DND-41 (cell line): Measurements from ENCODE around the gene KCMF1.

ENCODE experiments used
- ATAC-seq: fragments of 200-7000 bp; cut with Tn5 transposase; 3 replicates; pipeline ENCODE4 v1.9.1; 2021; ENCODE audit warnings: low read depth; ENCODE audit not compliant: insufficient read depth
- DNase-seq: peaks from one replicate; pipeline ENCODE4 v3.0.0-alpha.2; 2020
- H2AFZ ChIP-seq: 2 replicates; pipeline ENCODE4 v1.6.0; 2012; ENCODE audit warnings: low read depth, low read length
- H3K27ac ChIP-seq: 2 replicates; pipeline ENCODE4 v1.5.1; 2012; ENCODE audit warnings: low read length, inconsistent platforms
- H3K27me3 ChIP-seq: fragments of 200-600 bp; sonication (generic); 2 replicates; pipeline ENCODE4 v1.6.0; 2012; ENCODE audit warnings: low read length, mild to moderate bottlenecking, inconsistent platforms; ENCODE audit not compliant: insufficient read depth, poor library complexity
- H3K36me3 ChIP-seq: 2 replicates; pipeline ENCODE4 v1.5.1; 2012; ENCODE audit warnings: low read length, inconsistent platforms; ENCODE audit not compliant: insufficient read depth
- H3K4me1 ChIP-seq: 2 replicates; pipeline ENCODE4 v1.5.1; 2012; ENCODE audit warnings: mild to moderate bottlenecking, low read length; ENCODE audit not compliant: insufficient read depth
- H3K4me2 ChIP-seq: 2 replicates; pipeline ENCODE4 v1.6.0; 2012; ENCODE audit warnings: mild to moderate bottlenecking, moderate library complexity, low read length, inconsistent platforms; ENCODE audit not compliant: insufficient read depth
- H3K4me3 ChIP-seq, 2 experiments: fragments of 200-600 bp in 1 of 2; shearing (Covaris generic) in 1 of 2; 2 replicates each; pipeline ENCODE4 v1.5.1; 2012 to 2016; ENCODE audit warnings: inconsistent platforms in 2 of 2, low read length in 2 of 2, mild to moderate bottlenecking in 2 of 2, low read depth in 1 of 2, moderate library complexity in 1 of 2
- H3K79me2 ChIP-seq: 2 replicates; pipeline ENCODE4 v1.6.0; 2012; ENCODE audit warnings: low read length, inconsistent platforms; ENCODE audit not compliant: insufficient read depth
- H3K9ac ChIP-seq: 2 replicates; pipeline ENCODE4 v1.6.0; 2012; ENCODE audit warnings: low read depth, mild to moderate bottlenecking, inconsistent platforms, low read length, moderate library complexity
- H3K9me3 ChIP-seq: 2 replicates; pipeline ENCODE4 v1.5.1; 2012; ENCODE audit warnings: low read length, moderate library complexity, mild to moderate bottlenecking, inconsistent platforms; ENCODE audit not compliant: insufficient read depth, severe bottlenecking
- H4K20me1 ChIP-seq: 2 replicates; pipeline ENCODE4 v1.6.0; 2012; ENCODE audit warnings: low read length; ENCODE audit not compliant: insufficient read depth
- CTCF ChIP-seq: IDR thresholded peaks from 2 replicates; pipeline ENCODE4 v1.5.1; 2012; ENCODE audit warnings: borderline replicate concordance, low read length, moderate library complexity, mild to moderate bottlenecking; ENCODE audit not compliant: poor library complexity, severe bottlenecking; ENCODE audit errors: extremely low read depth
- EZH2 ChIP-seq: IDR thresholded peaks from 3 replicates; pipeline ENCODE4 v1.6.1; 2012; ENCODE audit warnings: borderline replicate concordance, low read depth, mild to moderate bottlenecking, moderate library complexity, low read length, inconsistent platforms; ENCODE audit not compliant: severe bottlenecking

Gene KCMF1

GRCh38 chr2:84925336-84925723 is 45.6 kb upstream of the KCMF1 start:
- H3K27ac ChIP-seq = no peak overlapping the region
- H3K4me1 ChIP-seq = peaks cover 15% of the 10 kb centered on the region
- H2AFZ ChIP-seq = peak overlapping the region; percentile 53; the same call in 1 of the 2 replicates
- H3K4me3 ChIP-seq = no peak overlapping the region
- no peaks in the 10 kb centered on the region for H3K27me3 ChIP-seq
- H3K9ac ChIP-seq = no peak overlapping the region
- H4K20me1 ChIP-seq = no peaks in the 10 kb centered on the region
- no peaks in the 10 kb centered on the region for H3K79me2 ChIP-seq
- peak overlapping the region; percentile 84; the same call in 1 of the 2 replicates for H3K4me2 ChIP-seq
- H3K9me3 ChIP-seq = no peaks in the 10 kb centered on the region
- TF ChIP-seq CTCF (no peak), EZH2 (no peak)
- H3K36me3 ChIP-seq = no peaks in the 10 kb centered on the region
- no peak for DNase-seq
- no peak for ATAC-seq

DNA sequence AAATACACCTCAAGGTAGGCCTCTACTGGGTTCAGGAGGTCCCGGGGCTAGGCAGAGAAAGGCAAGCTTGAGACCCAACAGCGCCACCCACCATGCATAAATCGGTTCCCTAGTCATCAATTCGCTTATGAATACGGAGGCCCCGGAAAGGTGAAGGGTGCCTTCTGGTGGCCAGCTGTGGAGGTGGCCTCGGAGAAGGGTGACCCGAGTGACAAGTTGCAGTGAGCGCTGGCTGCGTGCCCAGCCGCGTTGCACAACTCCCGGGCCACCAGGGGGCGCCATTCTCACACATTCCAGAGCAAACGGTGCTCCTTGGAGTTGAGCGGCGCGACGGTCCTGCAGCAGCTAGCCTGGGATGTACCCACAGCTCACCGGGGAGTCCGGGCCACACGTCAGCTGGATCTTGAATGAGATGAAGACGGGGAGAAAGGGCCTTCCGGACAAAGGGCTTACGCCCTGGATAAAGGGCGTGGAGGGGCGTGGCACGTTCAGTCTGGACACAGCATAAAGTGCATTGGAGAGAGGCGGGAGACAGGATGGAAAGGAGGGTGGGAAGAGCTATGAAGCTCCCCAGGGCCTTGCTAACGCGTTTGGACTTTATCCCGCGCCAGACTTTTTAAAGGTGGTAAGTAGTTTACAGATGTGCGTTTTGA is 45.1 kb upstream of the KCMF1 start:
- H3K36me3 ChIP-seq = no peaks in the 10 kb centered on the region
- peak; percentile 87 for DNase-seq
- peaks cover 15% of the 10 kb centered on the region for H3K4me1 ChIP-seq
- no peaks in the 10 kb centered on the region for H4K20me1 ChIP-seq
- peak overlapping the region; percentile 95 for H2AFZ ChIP-seq
- H3K9me3 ChIP-seq = no peaks in the 10 kb centered on the region
- H3K27ac ChIP-seq = no peak overlapping the region
- H3K4me3 ChIP-seq = peak overlapping the region in 1 of 2 experiments; percentile 34; a peak in 2 of 4 replicates
- H3K79me2 ChIP-seq = no peaks in the 10 kb centered on the region
- TF ChIP-seq CTCF (peak; percentile 89), EZH2 (no peak)
- H3K4me2 ChIP-seq = peak overlapping the region; percentile 84; the same call in 1 of the 2 replicates
- peak; percentile 81 for ATAC-seq
- no peaks in the 10 kb centered on the region for H3K27me3 ChIP-seq
- H3K9ac ChIP-seq = no peak overlapping the region

GRCh38 chr2:84927275-84927627 is 43.7 kb upstream of the KCMF1 start:
- Histone ChIP-seq H3K9me3 (no peaks in the 10 kb centered on the region), H3K9ac (no peak overlapping the region), H3K27ac (no peak overlapping the region), H3K4me3 (no peak overlapping the region), H3K27me3 (no peaks in the 10 kb centered on the region), H2AFZ (no peak overlapping the region), H3K4me1 (peaks cover 15% of the 10 kb centered on the region), H3K79me2 (no peaks in the 10 kb centered on the region), H3K36me3 (no peaks in the 10 kb centered on the region), H4K20me1 (no peaks in the 10 kb centered on the region), H3K4me2 (peak overlapping the region; percentile 84)
- DNase-seq (no peak), ATAC-seq (no peak)
- TF ChIP-seq EZH2 (no peak), CTCF (no peak)
